ENCODE data around the gene LDAF1. TPM values are rescaled to one million over a fixed set of nuclear protein-coding genes. Genes with fewer than 3 reads are reported as not detected.

Gene LDAF1
- total RNA-seq, 1 experiment from 2014 or later, result 18.7 TPM

GRCh38 chr16:21156767-21157467 is 1.6 kb upstream of the LDAF1 start:
- Histone ChIP-seq H3K79me1 (ENCODE audit: insufficient read depth, low read depth, low read length, poor library complexity, severe bottlenecking) (no peaks in the 10 kb centered on the region), H2BK5ac (ENCODE audit: insufficient read length, low read length) (no peak overlapping the region), H3K4me2 (ENCODE audit: insufficient read depth, insufficient read length, low read length) (no peak overlapping the region), H3K23me2 (ENCODE audit: insufficient read length, low read depth, low read length, poor library complexity, severe bottlenecking) (peaks cover 13% of the 10 kb centered on the region), H3K4me1 (ENCODE audit: insufficient read depth, low read length) (peaks cover 4% of the 10 kb centered on the region; the same call in 1 of the 2 replicates), H3K56ac (ENCODE audit: insufficient read length, low read depth, low read length) (no peak overlapping the region), H3K23ac (ENCODE audit: insufficient read length, low read depth, low read length) (no peak overlapping the region), H3T11ph (ENCODE audit: low read length) (no peak overlapping the region), H4K5ac (ENCODE audit: insufficient read length, low read depth, low read length) (no peak overlapping the region), H3K27me3 (ENCODE audit: insufficient read depth, low read length) (no peaks in the 10 kb centered on the region; the same call in 1 of the 2 replicates), H2BK20ac (ENCODE audit: low read depth, low read length, poor library complexity, severe bottlenecking) (no peak overlapping the region), H4K8ac (replicated peaks; ENCODE audit: insufficient read length, low read depth, low read length) (no peak overlapping the region), H3K4ac (ENCODE audit: low read depth, low read length) (no peak overlapping the region), H3K9me3 (ENCODE audit: control insufficient read depth, low read depth, low read length) (no peaks in the 10 kb centered on the region), H2AK5ac (ENCODE audit: insufficient read length, low read length) (no peak overlapping the region), H4K91ac (ENCODE audit: insufficient read length, low read depth, low read length) (no peak overlapping the region), H3K18ac (ENCODE audit: insufficient read length, low read depth, low read length) (no peak overlapping the region), H3K14ac (ENCODE audit: insufficient read depth, low read length) (no peak overlapping the region), H3K79me2 (ENCODE audit: insufficient read depth, low read length) (no peaks in the 10 kb centered on the region), H2BK12ac (ENCODE audit: insufficient read length, low read depth, low read length) (no peak overlapping the region), H2BK120ac (ENCODE audit: low read depth, low read length, poor library complexity, severe bottlenecking) (no peak overlapping the region), H3K9ac (ENCODE audit: extremely low read depth, insufficient read length, low read length) (no peak overlapping the region), H4K20me1 (ENCODE audit: control insufficient read depth, insufficient read depth, insufficient read length) (no peaks in the 10 kb centered on the region), H3K27ac (ENCODE audit: insufficient read length, low read depth, low read length) (no peak overlapping the region), H2AFZ (ENCODE audit: low read length) (no peak overlapping the region), H2BK15ac (ENCODE audit: low read depth, low read length) (no peak overlapping the region)
- Mint-ChIP-seq H3K36me3 (ENCODE audit: insufficient read depth in 1 of 3, low read depth in 3 of 3) (peaks cover 9 to 13% (median 12%) of the 10 kb centered on the region in 3 experiments; a peak in 6 of 7 replicates), H3K9me3 (no peaks in the 10 kb centered on the region; a peak in 1 of 5 replicates), H3K4me3 (no peak overlapping the region), H3K27me3 (ENCODE audit: low read depth) (peaks cover 8% of the 10 kb centered on the region), H3K4me1 (peaks cover 15 to 22% of the 10 kb centered on the region in 2 experiments), H3K27ac (no peak overlapping the region)
- TF ChIP-seq, protein P1, sequence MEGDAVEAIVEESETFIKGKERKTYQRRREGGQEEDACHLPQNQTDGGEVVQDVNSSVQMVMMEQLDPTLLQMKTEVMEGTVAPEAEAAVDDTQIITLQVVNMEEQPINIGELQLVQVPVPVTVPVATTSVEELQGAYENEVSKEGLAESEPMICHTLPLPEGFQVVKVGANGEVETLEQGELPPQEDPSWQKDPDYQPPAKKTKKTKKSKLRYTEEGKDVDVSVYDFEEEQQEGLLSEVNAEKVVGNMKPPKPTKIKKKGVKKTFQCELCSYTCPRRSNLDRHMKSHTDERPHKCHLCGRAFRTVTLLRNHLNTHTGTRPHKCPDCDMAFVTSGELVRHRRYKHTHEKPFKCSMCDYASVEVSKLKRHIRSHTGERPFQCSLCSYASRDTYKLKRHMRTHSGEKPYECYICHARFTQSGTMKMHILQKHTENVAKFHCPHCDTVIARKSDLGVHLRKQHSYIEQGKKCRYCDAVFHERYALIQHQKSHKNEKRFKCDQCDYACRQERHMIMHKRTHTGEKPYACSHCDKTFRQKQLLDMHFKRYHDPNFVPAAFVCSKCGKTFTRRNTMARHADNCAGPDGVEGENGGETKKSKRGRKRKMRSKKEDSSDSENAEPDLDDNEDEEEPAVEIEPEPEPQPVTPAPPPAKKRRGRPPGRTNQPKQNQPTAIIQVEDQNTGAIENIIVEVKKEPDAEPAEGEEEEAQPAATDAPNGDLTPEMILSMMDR (conservative IDR thresholded peaks at IDR 0.05), result peak; percentile 77
- peak; percentile 63 for DNase-seq
- WGBS (ENCODE audit: extremely low coverage, insufficient read length, low lambda C conversion rate), result no CpG with 5 or more reads among the region's 6 CpGs
